Neuron (in vitro differentiated cells): ENCODE results near the gene UQCRFS1.

ENCODE experiments used
- H2AFZ ChIP-seq: one replicate; pipeline ENCODE4 v1.6.1; 2013; ENCODE audit warnings: low read depth, mild to moderate bottlenecking, inconsistent platforms, low read length, moderate library complexity
- H3K27me3 ChIP-seq: one replicate; pipeline ENCODE4 v1.6.1; 2013; ENCODE audit warnings: low read length; ENCODE audit not compliant: insufficient read depth
- H3K36me3 ChIP-seq: one replicate; pipeline ENCODE4 v1.6.1; 2013; ENCODE audit warnings: low read length; ENCODE audit not compliant: insufficient read depth
- H3K4me1 ChIP-seq: one replicate; pipeline ENCODE4 v1.6.1; 2013; ENCODE audit warnings: low read length; ENCODE audit not compliant: insufficient read depth
- H3K4me3 ChIP-seq: 2 replicates; pipeline ENCODE4 v1.5.1; 2013; ENCODE audit warnings: mild to moderate bottlenecking, low read length, moderate library complexity
- H3K9me3 ChIP-seq: one replicate; pipeline ENCODE4 v1.6.1; 2013; ENCODE audit warnings: low read length

The UQCRFS1 gene

DNA sequence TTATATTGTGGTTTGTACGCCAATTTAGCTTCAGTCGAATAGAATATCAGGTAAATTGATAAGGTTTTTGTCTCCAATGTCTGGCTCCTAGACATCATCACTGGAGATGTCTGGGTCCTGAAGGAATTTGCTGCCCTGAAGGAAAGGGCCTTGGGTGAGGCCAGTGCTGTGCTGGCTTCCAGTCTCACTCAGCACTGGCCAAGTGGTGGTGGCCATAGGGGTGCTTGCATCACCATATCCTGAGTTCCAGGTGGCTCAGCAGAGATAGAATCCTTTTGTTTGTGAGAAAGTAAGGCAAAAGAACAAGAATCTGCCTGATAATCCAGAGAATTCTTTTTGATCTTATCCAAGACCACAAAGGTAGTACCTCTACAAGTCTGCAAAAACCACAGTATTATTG is 39.1 kb downstream of the UQCRFS1 start:
- Histone ChIP-seq H2AFZ (no peak overlapping the region), H3K27me3 (no peaks in the 10 kb centered on the region), H3K4me1 (no peaks in the 10 kb centered on the region), H3K4me3 (no peak overlapping the region), H3K9me3 (no peaks in the 10 kb centered on the region), H3K36me3 (no peaks in the 10 kb centered on the region)

- H3K27me3 ChIP-seq, result no peaks in the 10 kb centered on the region
- no peaks in the 10 kb centered on the region for H3K36me3 ChIP-seq
- H3K4me3 ChIP-seq, result no peak overlapping the region
- H3K9me3 ChIP-seq, result no peaks in the 10 kb centered on the region
- no peaks in the 10 kb centered on the region for H3K4me1 ChIP-seq
- no peak overlapping the region for H2AFZ ChIP-seq
These were observed 40.6 kb downstream of the UQCRFS1 start for GRCh38 chr19:29172302-29172701.

GRCh38 chr19:29171525-29171924 is 41.4 kb downstream of the UQCRFS1 start:
- Histone ChIP-seq H3K27me3 (no peaks in the 10 kb centered on the region), H3K4me3 (no peak overlapping the region), H3K9me3 (no peaks in the 10 kb centered on the region), H3K4me1 (no peaks in the 10 kb centered on the region), H2AFZ (no peak overlapping the region), H3K36me3 (no peaks in the 10 kb centered on the region)

- Histone ChIP-seq H2AFZ (no peak overlapping the region), H3K4me1 (no peaks in the 10 kb centered on the region), H3K4me3 (no peak overlapping the region), H3K36me3 (no peaks in the 10 kb centered on the region), H3K27me3 (no peaks in the 10 kb centered on the region), H3K9me3 (no peaks in the 10 kb centered on the region)
These were observed 42.4 kb downstream of the UQCRFS1 start for GRCh38 chr19:29170554-29170953.

- H3K36me3 ChIP-seq, result no peaks in the 10 kb centered on the region
- H3K4me3 ChIP-seq, result no peak overlapping the region
- no peaks in the 10 kb centered on the region for H3K27me3 ChIP-seq
- H3K4me1 ChIP-seq, result no peaks in the 10 kb centered on the region
- H2AFZ ChIP-seq, result no peak overlapping the region
- H3K9me3 ChIP-seq, result no peaks in the 10 kb centered on the region
These were observed 50.3 kb downstream of the UQCRFS1 start for GRCh38 chr19:29162694-29163093.

DNA sequence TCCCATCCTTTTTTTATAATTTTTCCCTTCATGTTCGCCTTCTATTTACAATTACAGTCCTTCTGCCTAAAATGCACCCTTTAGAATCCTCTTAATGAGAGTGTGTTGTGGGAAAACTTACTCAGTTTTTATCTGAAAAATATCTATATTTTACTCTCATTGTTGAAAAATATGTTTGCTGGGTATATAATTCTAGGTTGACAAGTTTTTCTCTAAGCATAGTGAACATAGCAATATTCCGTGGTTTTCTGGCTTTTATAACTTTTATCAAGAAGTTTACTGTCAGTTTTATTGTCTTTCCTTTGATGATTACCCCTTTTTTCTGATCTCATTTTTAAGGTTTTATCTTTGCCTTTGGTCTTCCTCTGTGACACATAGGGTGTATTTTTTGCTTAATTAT is 57.3 kb downstream of the UQCRFS1 start:
- no peak overlapping the region for H2AFZ ChIP-seq
- no peaks in the 10 kb centered on the region for H3K27me3 ChIP-seq
- H3K4me3 ChIP-seq, result no peak overlapping the region
- H3K9me3 ChIP-seq, result no peaks in the 10 kb centered on the region
- no peaks in the 10 kb centered on the region for H3K36me3 ChIP-seq
- no peaks in the 10 kb centered on the region for H3K4me1 ChIP-seq
